DOHH2 (cell line): ENCODE measurements around the gene NAT10.

Experiments used
- H3F3A ChIP-seq: fragments of 200-600 bp; sonication (generic), shearing (Covaris generic); 2 replicates; pipeline ENCODE4 v1.6.0; 2016; ENCODE audit warnings: antibody characterized with exemption, mild to moderate bottlenecking; ENCODE audit not compliant: control insufficient read depth, insufficient read depth
- H3K27ac ChIP-seq: fragments of 200-600 bp; sonication (generic); 2 replicates; pipeline ENCODE4 v1.5.1; 2014; ENCODE audit warnings: low read depth, mild to moderate bottlenecking, low read length, moderate library complexity
- H3K27me3 ChIP-seq: fragments of 200-600 bp; sonication (generic); 2 replicates; pipeline ENCODE4 v1.6.1; 2014; ENCODE audit warnings: mild to moderate bottlenecking, low read length, mixed read lengths; ENCODE audit not compliant: control insufficient read depth
- H3K36me3 ChIP-seq: fragments of 200-600 bp; sonication (generic); 2 replicates; pipeline ENCODE4 v1.6.1; 2014; ENCODE audit warnings: mild to moderate bottlenecking, low read length, moderate library complexity, mixed read lengths; ENCODE audit not compliant: control insufficient read depth
- H3K4me1 ChIP-seq: fragments of 200-600 bp; sonication (generic); 2 replicates; pipeline ENCODE4 v1.6.1; 2014; ENCODE audit warnings: mild to moderate bottlenecking, low read length, mixed read lengths; ENCODE audit not compliant: control insufficient read depth
- H3K4me2 ChIP-seq: fragments of 200-600 bp; sonication (generic); 2 replicates; pipeline ENCODE4 v1.6.0; 2014; ENCODE audit warnings: mild to moderate bottlenecking, low read length, moderate library complexity
- H3K4me3 ChIP-seq: fragments of 200-600 bp; sonication (generic); 2 replicates; pipeline ENCODE4 v1.5.1; 2014; ENCODE audit warnings: mild to moderate bottlenecking, low read length, mixed read lengths
- H3K79me2 ChIP-seq: fragments of 200-600 bp; sonication (generic); 2 replicates; pipeline ENCODE4 v1.6.1; 2014; ENCODE audit warnings: mild to moderate bottlenecking, low read length, mixed read lengths; ENCODE audit not compliant: control insufficient read depth
- H3K9me2 ChIP-seq: fragments of 200-600 bp; sonication (generic); replicated peaks from 2 replicates; pipeline ENCODE4 v1.6.1; 2014; ENCODE audit warnings: mild to moderate bottlenecking, low read length, mixed read lengths; ENCODE audit not compliant: control insufficient read depth
- H3K9me3 ChIP-seq: fragments of 200-600 bp; sonication (generic); 2 replicates; pipeline ENCODE4 v1.6.1; 2014; ENCODE audit warnings: antibody characterized with exemption, low read length, mixed read lengths; ENCODE audit not compliant: control insufficient read depth, insufficient read depth
- H4K20me1 ChIP-seq: fragments of 200-600 bp; sonication (generic); 2 replicates; pipeline ENCODE4 v1.6.0; 2014; ENCODE audit warnings: low read depth, mild to moderate bottlenecking, antibody characterized with exemption, low read length, moderate library complexity; ENCODE audit not compliant: control insufficient read depth, insufficient read depth
- EZH2phosphoT487 ChIP-seq: fragments of 200-600 bp; sonication (generic); IDR thresholded peaks from 2 replicates; pipeline ENCODE4 v1.6.1; 2017; ENCODE audit warnings: borderline replicate concordance, mild to moderate bottlenecking, antibody characterized with exemption, low read length, moderate library complexity, mixed read lengths
- TF ChIP-seq, protein P1 (sequence below): fragments of 200-600 bp; sonication (generic); IDR thresholded peaks from one replicate; pipeline ENCODE4 v1.5.1; 2014; ENCODE audit warnings: antibody characterized with exemption, mild to moderate bottlenecking, low read depth, low read length; ENCODE audit not compliant: poor library complexity, severe bottlenecking

Gene NAT10

DNA sequence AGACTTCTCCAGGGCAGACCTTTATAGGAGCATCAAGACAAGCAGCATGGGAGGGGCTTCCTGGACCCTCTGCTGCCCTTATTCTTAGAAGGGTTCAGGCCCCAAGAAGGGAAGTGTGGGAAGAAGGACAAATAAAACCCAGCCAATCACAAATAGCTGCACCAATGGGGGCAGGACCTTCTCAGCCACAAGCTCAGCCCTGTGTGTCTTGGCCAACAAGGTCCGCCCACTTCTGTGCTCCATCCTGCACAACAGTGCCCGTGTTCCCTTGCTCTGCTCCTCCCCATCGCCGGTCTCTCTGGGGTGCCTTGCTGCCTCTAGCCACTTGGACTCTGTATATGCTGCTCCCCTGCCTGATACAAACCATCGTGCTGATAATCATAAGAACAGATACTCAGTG is 86.1 kb downstream of the NAT10 start:
- TF ChIP-seq, protein P1, sequence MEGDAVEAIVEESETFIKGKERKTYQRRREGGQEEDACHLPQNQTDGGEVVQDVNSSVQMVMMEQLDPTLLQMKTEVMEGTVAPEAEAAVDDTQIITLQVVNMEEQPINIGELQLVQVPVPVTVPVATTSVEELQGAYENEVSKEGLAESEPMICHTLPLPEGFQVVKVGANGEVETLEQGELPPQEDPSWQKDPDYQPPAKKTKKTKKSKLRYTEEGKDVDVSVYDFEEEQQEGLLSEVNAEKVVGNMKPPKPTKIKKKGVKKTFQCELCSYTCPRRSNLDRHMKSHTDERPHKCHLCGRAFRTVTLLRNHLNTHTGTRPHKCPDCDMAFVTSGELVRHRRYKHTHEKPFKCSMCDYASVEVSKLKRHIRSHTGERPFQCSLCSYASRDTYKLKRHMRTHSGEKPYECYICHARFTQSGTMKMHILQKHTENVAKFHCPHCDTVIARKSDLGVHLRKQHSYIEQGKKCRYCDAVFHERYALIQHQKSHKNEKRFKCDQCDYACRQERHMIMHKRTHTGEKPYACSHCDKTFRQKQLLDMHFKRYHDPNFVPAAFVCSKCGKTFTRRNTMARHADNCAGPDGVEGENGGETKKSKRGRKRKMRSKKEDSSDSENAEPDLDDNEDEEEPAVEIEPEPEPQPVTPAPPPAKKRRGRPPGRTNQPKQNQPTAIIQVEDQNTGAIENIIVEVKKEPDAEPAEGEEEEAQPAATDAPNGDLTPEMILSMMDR = no peak
- no peak for TF ChIP-seq EZH2phosphoT487
- Histone ChIP-seq H3K9me2 (no peaks in the 10 kb centered on the region), H3K27ac (no peak overlapping the region), H3K4me1 (peaks cover 8% of the 10 kb centered on the region), H3K4me3 (no peak overlapping the region), H3K27me3 (peaks cover 2% of the 10 kb centered on the region; the same call in 1 of the 2 replicates), H3K79me2 (no peaks in the 10 kb centered on the region), H3K36me3 (no peaks in the 10 kb centered on the region), H4K20me1 (no peaks in the 10 kb centered on the region), H3F3A (no peaks in the 10 kb centered on the region), H3K9me3 (no peaks in the 10 kb centered on the region), H3K4me2 (no peak overlapping the region)

- Histone ChIP-seq H4K20me1 (no peaks in the 10 kb centered on the region), H3K27ac (no peak overlapping the region), H3K36me3 (no peaks in the 10 kb centered on the region)
These were observed 87.3 kb downstream of the NAT10 start for GRCh38 chr11:34192481-34193401.

GRCh38 chr11:34194576-34195335 is 89.3 kb downstream of the NAT10 start:
- no peaks in the 10 kb centered on the region for H3K27me3 ChIP-seq
- no peaks in the 10 kb centered on the region for H3F3A ChIP-seq

More at GRCh38 chr11:34192481-34193401, 87.3 kb downstream of the NAT10 start:
- no peak overlapping the region for H3K4me3 ChIP-seq
- H3K4me2 ChIP-seq = no peak overlapping the region
- H3K4me1 ChIP-seq = peaks cover 8% of the 10 kb centered on the region
- H3K9me3 ChIP-seq = no peaks in the 10 kb centered on the region
- no peaks in the 10 kb centered on the region for H3K9me2 ChIP-seq
- H3F3A ChIP-seq = no peaks in the 10 kb centered on the region
- TF ChIP-seq EZH2phosphoT487 = no peak
- TF ChIP-seq, protein P1 = no peak
- no peaks in the 10 kb centered on the region for H3K79me2 ChIP-seq
- peaks cover 2% of the 10 kb centered on the region; the same call in 1 of the 2 replicates for H3K27me3 ChIP-seq

More at GRCh38 chr11:34194576-34195335, 89.3 kb downstream of the NAT10 start:
- no peaks in the 10 kb centered on the region for H4K20me1 ChIP-seq
- no peak overlapping the region for H3K27ac ChIP-seq
- H3K4me1 ChIP-seq = peaks cover 8% of the 10 kb centered on the region
- no peaks in the 10 kb centered on the region for H3K9me2 ChIP-seq
- H3K4me2 ChIP-seq = no peak overlapping the region
- H3K79me2 ChIP-seq = no peaks in the 10 kb centered on the region
- TF ChIP-seq, protein P1 = no peak
- TF ChIP-seq EZH2phosphoT487 = no peak
- H3K36me3 ChIP-seq = no peaks in the 10 kb centered on the region
- no peak overlapping the region for H3K4me3 ChIP-seq
- no peaks in the 10 kb centered on the region for H3K9me3 ChIP-seq
